Bronchial epithelial cell (primary cell): Measurements from ENCODE around the gene SLCO4A1. TPM values are rescaled to one million over a fixed set of nuclear protein-coding genes. Genes with fewer than 3 reads are reported as not detected.

ENCODE experiments used
- DNase-seq: peaks from one replicate; pipeline ENCODE4 v3.0.0-alpha.2; 2010; ENCODE audit warnings: low read depth
- FAIRE-seq: peaks from 2 replicates; lab custom pipeline; 2011; peaks lifted over from hg19 to GRCh38; lab: Jason Lieb, UNC
- H3K27me3 ChIP-seq: 2 replicates; pipeline ENCODE4 v1.5.1; 2011; ENCODE audit warnings: low read length; ENCODE audit not compliant: control insufficient read depth, insufficient read depth
- H3K36me3 ChIP-seq: 2 replicates; pipeline ENCODE4 v1.5.1; 2011; ENCODE audit warnings: low read length; ENCODE audit not compliant: control insufficient read depth, insufficient read depth
- H3K4me3 ChIP-seq: 2 replicates; pipeline ENCODE4 v1.5.1; 2011; ENCODE audit warnings: mild to moderate bottlenecking, low read depth, low read length, control low read depth
- total RNA-seq: library from RNA; depleted of rRNA; stranded (reverse); fragments of >200 nt; gene quantifications from 2 replicates; pipeline ENCODE4 v1.2.1, GENCODE V29; 2014
- TF ChIP-seq, protein P1 (sequence below): IDR thresholded peaks from 2 replicates; pipeline ENCODE4 v1.5.1; 2011; ENCODE audit warnings: mild to moderate bottlenecking, moderate library complexity, low read length, control low read depth, inconsistent platforms; ENCODE audit not compliant: insufficient read depth, severe bottlenecking

SLCO4A1 gene
- total RNA-seq, 1 donor from 2014 or later, result 1.6 TPM

DNA sequence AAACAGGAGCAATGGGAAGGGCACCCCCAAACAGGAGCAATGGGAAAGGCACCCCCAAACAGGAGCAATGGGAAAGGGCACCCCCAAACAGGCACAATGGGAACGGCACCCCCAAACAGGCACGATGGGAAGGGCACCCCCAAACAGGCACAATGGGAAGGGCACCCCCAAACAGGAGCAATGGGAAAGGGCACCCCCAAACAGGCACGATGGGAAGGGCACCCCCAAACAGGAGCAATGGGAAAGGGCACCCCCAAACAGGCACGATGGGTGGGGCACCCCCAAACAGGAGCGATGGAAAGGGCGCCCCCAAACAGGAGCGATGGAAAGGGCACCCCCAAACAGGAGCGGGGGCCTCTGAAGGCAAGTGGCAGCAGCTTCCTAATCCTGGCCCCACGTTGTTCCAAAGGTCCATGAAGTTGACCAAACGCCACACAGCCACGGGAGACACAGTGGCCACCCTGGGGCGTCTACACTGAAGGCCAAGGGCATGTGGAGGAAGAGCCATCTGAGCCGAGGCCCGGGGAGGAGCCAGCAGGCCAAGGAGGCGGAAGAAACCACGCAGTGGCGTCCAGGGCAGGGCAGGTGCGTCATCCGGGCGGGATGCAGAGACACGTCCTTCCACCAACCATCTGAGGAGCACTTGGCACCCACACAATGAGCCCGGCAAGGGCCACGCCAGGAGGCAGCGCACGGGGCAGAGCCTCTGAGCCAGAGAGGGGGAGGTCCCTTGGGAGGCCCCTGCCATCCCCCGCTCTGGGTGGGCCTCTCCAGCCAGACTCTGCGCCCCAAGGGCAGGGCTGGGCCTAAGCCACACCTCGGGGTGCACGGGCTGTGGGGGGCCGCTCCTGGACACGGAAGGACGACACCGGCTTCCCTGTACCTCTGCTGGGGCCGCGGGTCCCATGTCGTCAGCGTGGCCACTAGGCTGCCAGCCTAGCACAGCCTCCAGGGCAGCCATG lies 44.8 kb downstream of the SLCO4A1 start:
- peaks cover 6% of the 10 kb centered on the region for H3K27me3 ChIP-seq

DNA sequence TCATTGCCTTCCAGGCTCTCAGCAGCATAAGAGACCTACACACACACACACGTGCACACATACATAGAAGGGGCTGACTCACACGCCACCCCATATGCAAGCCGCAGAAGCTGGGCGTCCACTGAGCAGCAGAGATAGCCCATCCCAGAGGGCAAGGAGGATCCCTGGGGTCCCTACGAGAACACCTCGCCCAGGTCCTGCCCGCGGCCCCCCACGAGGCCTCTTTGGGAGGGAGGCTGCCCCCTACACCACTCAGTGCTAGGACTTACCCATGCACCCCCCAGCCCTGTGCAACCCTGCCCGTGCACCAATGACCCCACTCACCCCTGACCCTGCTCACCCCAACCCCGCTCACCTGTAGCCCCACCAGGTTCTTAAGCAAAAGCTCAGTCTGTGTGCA lies 45.8 kb downstream of the SLCO4A1 start:
- TF ChIP-seq, protein P1, sequence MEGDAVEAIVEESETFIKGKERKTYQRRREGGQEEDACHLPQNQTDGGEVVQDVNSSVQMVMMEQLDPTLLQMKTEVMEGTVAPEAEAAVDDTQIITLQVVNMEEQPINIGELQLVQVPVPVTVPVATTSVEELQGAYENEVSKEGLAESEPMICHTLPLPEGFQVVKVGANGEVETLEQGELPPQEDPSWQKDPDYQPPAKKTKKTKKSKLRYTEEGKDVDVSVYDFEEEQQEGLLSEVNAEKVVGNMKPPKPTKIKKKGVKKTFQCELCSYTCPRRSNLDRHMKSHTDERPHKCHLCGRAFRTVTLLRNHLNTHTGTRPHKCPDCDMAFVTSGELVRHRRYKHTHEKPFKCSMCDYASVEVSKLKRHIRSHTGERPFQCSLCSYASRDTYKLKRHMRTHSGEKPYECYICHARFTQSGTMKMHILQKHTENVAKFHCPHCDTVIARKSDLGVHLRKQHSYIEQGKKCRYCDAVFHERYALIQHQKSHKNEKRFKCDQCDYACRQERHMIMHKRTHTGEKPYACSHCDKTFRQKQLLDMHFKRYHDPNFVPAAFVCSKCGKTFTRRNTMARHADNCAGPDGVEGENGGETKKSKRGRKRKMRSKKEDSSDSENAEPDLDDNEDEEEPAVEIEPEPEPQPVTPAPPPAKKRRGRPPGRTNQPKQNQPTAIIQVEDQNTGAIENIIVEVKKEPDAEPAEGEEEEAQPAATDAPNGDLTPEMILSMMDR, result no peak
- DNase-seq, result no peak
- FAIRE-seq, result no peak
- peaks cover 7% of the 10 kb centered on the region for H3K27me3 ChIP-seq
- H3K4me3 ChIP-seq, result no peak overlapping the region
- H3K36me3 ChIP-seq, result no peaks in the 10 kb centered on the region

More for the DNA sequence above, 44.8 kb downstream of the SLCO4A1 start:
- no peak overlapping the region for H3K4me3 ChIP-seq
- FAIRE-seq (no peak), DNase-seq (no peak)
- TF ChIP-seq, protein P1, result no peak
- no peaks in the 10 kb centered on the region for H3K36me3 ChIP-seq

GRCh38 chr20:62688855-62689460 lies 46.7 kb downstream of the SLCO4A1 start:
- DNase-seq (no peak), FAIRE-seq (no peak)
- Histone ChIP-seq H3K27me3 (peaks cover 15% of the 10 kb centered on the region), H3K4me3 (no peak overlapping the region), H3K36me3 (no peaks in the 10 kb centered on the region)
- TF ChIP-seq, protein P1, result peak; percentile 24

- peaks cover 17% of the 10 kb centered on the region for H3K27me3 ChIP-seq
- no peak overlapping the region for H3K4me3 ChIP-seq
- FAIRE-seq (no peak), DNase-seq (no peak)
- H3K36me3 ChIP-seq, result no peaks in the 10 kb centered on the region
- TF ChIP-seq, protein P1, result no peak
These were observed 47.6 kb downstream of the SLCO4A1 start for GRCh38 chr20:62689861-62690260.

GRCh38 chr20:62690261-62690820 lies 48.0 kb downstream of the SLCO4A1 start:
- DNase-seq (no peak), FAIRE-seq (no peak)
- H3K27me3 ChIP-seq, result peaks cover 15% of the 10 kb centered on the region
- H3K36me3 ChIP-seq, result no peaks in the 10 kb centered on the region
- no peak overlapping the region for H3K4me3 ChIP-seq
- TF ChIP-seq, protein P1, result no peak
